Measurements from ENCODE around the gene PBX4. TPM values are rescaled to one million over a fixed set of nuclear protein-coding genes. Genes with fewer than 3 reads are reported as not detected.

The PBX4 gene
- total RNA-seq, 1 donor from 2014 or later: 0.53 TPM

DNA sequence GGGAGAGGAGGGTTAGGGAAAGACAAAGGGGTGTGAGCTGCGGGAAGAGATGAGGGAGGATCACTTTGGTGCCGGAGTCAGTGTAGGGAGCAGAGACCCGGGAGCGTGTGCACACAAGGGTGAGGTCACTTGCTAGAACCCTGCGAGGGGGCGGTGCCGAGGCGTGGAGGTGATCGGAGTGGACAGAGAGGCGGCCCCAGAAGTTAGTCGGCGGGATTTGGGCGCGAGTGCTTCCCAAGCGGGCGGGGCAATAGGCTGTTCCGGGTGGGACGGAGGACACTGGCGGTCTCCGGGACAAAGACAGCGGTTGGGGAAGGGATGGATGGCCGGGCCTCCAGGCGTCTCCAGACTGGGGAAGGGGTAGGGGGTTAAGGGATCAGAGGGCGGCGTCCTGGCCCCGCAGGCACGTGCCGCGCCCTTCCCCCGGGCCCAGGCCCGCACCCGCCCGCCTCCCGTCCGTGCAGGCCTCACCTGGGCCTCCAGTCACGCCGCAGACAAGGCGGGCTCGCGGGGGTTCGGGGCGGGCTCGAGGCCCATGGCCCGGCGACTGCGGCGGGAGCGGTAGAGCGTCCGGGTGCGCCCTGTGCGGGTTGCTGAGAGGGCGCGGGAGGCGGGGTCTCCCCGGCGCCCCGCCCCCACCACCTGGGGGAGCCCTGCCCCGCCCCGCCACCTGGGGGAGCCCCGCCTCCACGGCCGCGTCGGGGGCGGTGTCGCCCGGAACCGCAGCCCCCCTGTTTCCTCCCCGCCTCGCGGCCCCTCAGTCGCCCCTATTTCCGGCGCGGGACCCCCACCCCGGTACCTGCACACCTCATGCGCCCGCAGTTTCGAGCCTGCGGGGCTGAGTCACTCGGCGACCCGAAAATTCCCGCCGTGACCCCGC, 9.4 kb upstream of the PBX4 start, which contains the start of gene LPAR2:
LPAR2 (minus strand) TSS at position 600 of the 880 bp plus-strand sequence. CDS start 945 bp downstream, outside the sequence.
- no peak for TF ChIP-seq CTCF (IDR thresholded peaks at IDR 0.05; ENCODE audit: insufficient read depth, low read length, severe bottlenecking)
- peaks cover 3% of the 10 kb centered on the region for H3K36me3 ChIP-seq (ENCODE audit: control insufficient read depth, insufficient read depth, low read length)
- peak within 1 kb of the TSS; percentile 66 for H3K4me3 ChIP-seq (ENCODE audit: low read depth, low read length)
- no peaks in the 10 kb centered on the region for H3K27me3 ChIP-seq (ENCODE audit: control insufficient read depth, insufficient read depth, low read length)
- FAIRE-seq: no peak
- no peak for DNase-seq (ENCODE audit: low read depth)

DNA sequence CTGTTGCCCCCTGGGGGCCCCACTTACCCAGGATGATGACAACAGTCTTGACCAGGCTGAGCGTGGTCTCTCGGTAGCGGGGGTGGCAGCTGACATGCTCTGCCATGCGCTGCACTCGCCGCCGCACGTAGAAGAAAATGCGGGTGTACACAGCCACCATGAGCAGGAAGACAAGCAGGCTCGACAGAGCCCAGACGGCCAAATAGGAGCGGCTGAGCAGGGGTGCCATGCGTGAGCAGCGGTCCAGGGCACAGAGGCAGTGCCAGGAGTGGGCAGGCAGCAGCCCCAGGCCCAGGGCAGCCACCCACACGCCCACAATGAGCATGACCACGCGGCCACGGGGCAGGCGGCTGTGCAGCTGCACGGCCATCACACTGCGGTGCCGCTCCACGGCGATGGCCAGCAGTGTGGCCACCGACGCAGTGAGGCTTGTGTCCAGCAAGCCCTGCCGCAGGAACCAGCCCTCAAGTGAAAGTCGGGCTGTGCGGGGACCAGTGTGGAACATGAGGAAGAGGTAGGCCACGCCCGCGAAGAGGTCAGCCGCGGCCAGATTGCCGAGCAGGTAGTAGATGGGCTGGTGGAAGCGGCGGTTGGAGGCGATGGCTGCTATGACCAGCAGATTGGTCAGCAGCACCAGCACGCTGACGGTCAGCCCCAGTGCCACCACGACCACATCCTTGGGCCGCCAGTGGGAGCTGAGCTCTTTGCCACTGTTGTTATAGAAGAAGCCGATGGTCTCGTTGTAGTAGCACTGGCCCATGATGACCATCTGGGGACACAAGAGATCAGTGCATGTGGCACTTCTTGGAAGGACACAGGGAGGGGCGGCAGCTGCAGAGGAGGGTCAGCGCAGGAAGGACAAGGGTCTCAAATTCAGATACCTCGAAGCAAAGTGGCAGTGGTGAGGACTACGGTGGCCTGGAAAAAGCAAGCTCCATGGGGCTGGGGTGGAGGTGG, 8.3 kb upstream of the PBX4 start:
- TF ChIP-seq CTCF (IDR thresholded peaks at IDR 0.05; ENCODE audit: insufficient read depth, low read length, severe bottlenecking): no peak
- no peak for DNase-seq (ENCODE audit: low read depth)
- no peak for FAIRE-seq
- Histone ChIP-seq H3K36me3 (ENCODE audit: control insufficient read depth, insufficient read depth, low read length) (peaks cover 3% of the 10 kb centered on the region), H3K4me3 (ENCODE audit: low read depth, low read length) (no peak overlapping the region), H3K27me3 (ENCODE audit: control insufficient read depth, insufficient read depth, low read length) (no peaks in the 10 kb centered on the region)

DNA sequence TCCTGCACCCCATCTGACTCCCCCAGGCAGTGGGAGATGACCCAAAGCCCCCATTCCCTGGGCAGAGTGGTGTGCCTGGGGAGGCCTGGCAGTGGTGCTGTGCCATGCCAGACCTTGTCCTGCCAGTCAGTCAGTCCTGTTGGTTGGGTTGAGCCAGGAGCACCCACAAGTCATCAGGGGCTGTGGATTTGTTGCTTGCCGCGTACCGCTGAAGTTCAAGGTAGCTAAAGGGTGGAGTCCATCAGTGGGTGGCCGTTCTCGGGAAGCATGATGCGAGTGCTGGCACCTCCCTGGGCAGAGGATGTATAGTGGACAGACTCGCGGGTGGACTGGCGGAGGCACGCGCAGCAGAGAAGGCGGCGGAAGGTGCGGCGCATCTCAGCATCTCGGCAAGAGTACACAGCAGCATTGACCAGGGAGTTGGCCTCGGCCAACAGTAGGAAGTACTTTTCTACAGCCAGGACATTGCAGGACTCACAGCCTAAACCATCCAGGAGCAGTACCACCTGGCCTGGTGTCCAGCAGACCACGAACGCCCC, 5.6 kb upstream of the PBX4 start:
- no peak for DNase-seq (ENCODE audit: low read depth)
- Histone ChIP-seq H3K27me3 (ENCODE audit: control insufficient read depth, insufficient read depth, low read length) (no peaks in the 10 kb centered on the region), H3K4me3 (ENCODE audit: low read depth, low read length) (no peak overlapping the region), H3K36me3 (ENCODE audit: control insufficient read depth, insufficient read depth, low read length) (peaks cover 1% of the 10 kb centered on the region)
- TF ChIP-seq CTCF (IDR thresholded peaks at IDR 0.05; ENCODE audit: insufficient read depth, low read length, severe bottlenecking): no peak
- no peak for FAIRE-seq

- FAIRE-seq: no peak
- DNase-seq (ENCODE audit: low read depth): no peak
- H3K27me3 ChIP-seq (ENCODE audit: control insufficient read depth, insufficient read depth, low read length): no peaks in the 10 kb centered on the region
- TF ChIP-seq CTCF (IDR thresholded peaks at IDR 0.05; ENCODE audit: insufficient read depth, low read length, severe bottlenecking): no peak
- H3K36me3 ChIP-seq (ENCODE audit: control insufficient read depth, insufficient read depth, low read length): peaks cover 1% of the 10 kb centered on the region
- H3K4me3 ChIP-seq (ENCODE audit: low read depth, low read length): no peak overlapping the region
Measured at GRCh38 chr19:19623383-19623782, 4.9 kb upstream of the PBX4 start.

DNA sequence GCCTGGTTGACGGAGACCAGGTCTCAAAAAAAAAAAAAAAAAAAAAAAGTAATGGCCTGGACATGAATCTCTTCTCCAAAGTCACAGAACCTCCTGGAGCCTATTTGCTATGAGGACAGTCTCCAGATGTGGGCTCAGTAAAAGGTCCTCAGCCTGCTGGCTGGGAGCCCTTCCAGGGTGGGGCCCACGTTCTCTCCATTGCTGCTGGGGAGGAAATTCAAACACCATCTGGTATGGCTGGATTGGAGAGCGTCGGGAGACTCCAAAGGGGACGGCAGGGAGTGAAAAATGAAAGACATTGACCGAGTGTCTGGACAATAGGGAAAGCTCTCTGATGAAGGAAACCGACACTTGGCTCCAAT, 1.3 kb upstream of the PBX4 start:
- TF ChIP-seq CTCF (IDR thresholded peaks at IDR 0.05; ENCODE audit: insufficient read depth, low read length, severe bottlenecking): no peak
- DNase-seq (ENCODE audit: low read depth): no peak
- no peak for FAIRE-seq
- no peaks in the 10 kb centered on the region for H3K27me3 ChIP-seq (ENCODE audit: control insufficient read depth, insufficient read depth, low read length)
- H3K4me3 ChIP-seq (ENCODE audit: low read depth, low read length): no peak overlapping the region
- H3K36me3 ChIP-seq (ENCODE audit: control insufficient read depth, insufficient read depth, low read length): peaks cover 1% of the 10 kb centered on the region
